ENCODE measurements around the gene PLEKHB2. TPM values are rescaled to one million over a fixed set of nuclear protein-coding genes. Genes with fewer than 3 reads are reported as not detected.

Gene PLEKHB2
- polyA plus RNA-seq, 2 of the 4 experiments (the other 2 are of a cell fraction): 57.5 to 76.6 TPM

DNA sequence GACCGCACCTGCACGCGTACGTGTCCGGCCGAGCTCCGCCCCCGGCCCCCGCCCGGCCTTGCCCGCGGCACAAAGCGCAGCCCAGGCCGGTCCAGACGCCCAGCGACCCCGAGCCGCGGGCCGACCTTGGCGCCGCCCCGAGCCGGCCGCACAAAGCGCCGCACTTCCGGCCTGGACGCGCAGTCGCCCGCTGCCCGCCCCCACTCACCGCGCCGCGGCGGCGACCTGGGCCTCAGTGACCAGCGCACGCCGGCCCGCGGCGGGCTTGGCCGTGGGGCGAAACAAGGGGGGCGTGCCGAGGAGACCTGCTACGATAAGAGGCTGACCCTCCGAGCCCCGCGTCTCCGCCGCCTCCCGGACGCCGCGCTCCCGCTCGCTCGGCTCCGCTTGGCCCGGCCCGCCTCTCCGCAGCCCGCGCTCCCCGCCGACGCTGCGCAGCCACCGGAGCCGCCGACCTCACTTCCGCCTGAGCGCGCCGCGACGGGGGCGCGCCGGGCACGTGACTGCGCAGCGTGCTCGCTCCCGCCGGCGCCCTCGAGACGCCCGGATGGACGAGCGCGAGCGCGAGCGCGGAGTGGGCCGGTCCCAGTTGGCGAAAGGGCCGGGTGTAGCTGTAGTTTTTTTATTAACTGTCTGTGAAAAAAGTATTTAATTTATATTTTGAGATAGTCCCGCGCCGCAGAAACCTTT, 12.0 kb upstream of the PLEKHB2 start, which contains the start of gene FAM168B (continued):
- peak; percentile 96 for TF ChIP-seq BCL3 (IDR thresholded peaks at IDR 0.05)

GRCh38 chr2:131093696-131094462, 11.3 kb upstream of the PLEKHB2 start:
- peak overlapping the region; percentile 88 for H3K4me3 ChIP-seq
- peaks cover 16% of the 10 kb centered on the region; the same call in 2 of the 3 replicates for H3K4me1 ChIP-seq
- peak overlapping the region; percentile 96 to 99 for H3K27ac ChIP-seq
- H3K9me3 ChIP-seq: no peaks in the 10 kb centered on the region
- ChIA-PET CTCF (interaction anchor here (1.5 to 2.1 kb wide), 2 partner anchors 11 to 25 kb away, joined by 3 to 5 read pairs; partner anchors contain the start of gene PLEKHB2), POLR2A (interaction anchor here (0.5 to 4.0 kb wide), 6 partner anchors 11 to 752 kb away, joined by 3 to 43 read pairs (median 3); partner anchors contain the start of gene PLEKHB2)
- FAIRE-seq (no peak), ATAC-seq (peak; percentile 89), DNase-seq (ENCODE audit: low read depth in 1 of 2, low spot score in 1 of 2) (no peak)
- peak overlapping the region; percentile 68 for H3K4me2 ChIP-seq
- WGBS (ENCODE audit: missing lambda C conversion rate): 4% methylated on average over 37 of the region's 37 CpGs
- TF ChIP-seq CHD4 (IDR thresholded peaks at IDR 0.05; ENCODE audit: borderline replicate concordance) (peak; percentile 27; the same call in 1 of the 2 replicates), FOSL2 (IDR thresholded peaks at IDR 0.05) (no peak), FOSL2 (CRISPR knock-in tag; IDR thresholded peaks at IDR 0.05) (no peak), SMC3 (IDR thresholded peaks at IDR 0.05) (no peak), JUNB (IDR thresholded peaks at IDR 0.05) (no peak), MAFK (IDR thresholded peaks at IDR 0.05; ENCODE audit: partially characterized antibody) (peak; percentile 45), KDM5A (IDR thresholded peaks at IDR 0.05) (no peak), KDM1A (IDR thresholded peaks at IDR 0.05; ENCODE audit: low read depth) (0 out of 2 replicates have a peak, but pooled peaks have one; percentile 46), HDAC2 (IDR thresholded peaks at IDR 0.05) (peak; percentile 25; the same call in 1 of the 2 replicates), JUN (IDR thresholded peaks at IDR 0.05) (peak in 1 of 2 experiments; percentile 45; a peak in 2 of 5 replicates), ZFP36 (IDR thresholded peaks at IDR 0.05; ENCODE audit: borderline replicate concordance, partially characterized antibody) (no peak), BCL3 (IDR thresholded peaks at IDR 0.05) (no peak), HOXA7 (CRISPR knock-in tag; IDR thresholded peaks at IDR 0.05) (no peak), PHF8 (IDR thresholded peaks at IDR 0.05; ENCODE audit: borderline replicate concordance, low read depth) (peak; percentile 76; the same call in 1 of the 2 replicates), FOXS1 (CRISPR knock-in tag; IDR thresholded peaks at IDR 0.05) (no peak), NR3C1 (IDR thresholded peaks at IDR 0.05) (no peak), TFCP2L1 (CRISPR knock-in tag; IDR thresholded peaks at IDR 0.05) (no peak), HOXB5 (CRISPR knock-in tag; IDR thresholded peaks at IDR 0.05) (no peak)

DNA sequence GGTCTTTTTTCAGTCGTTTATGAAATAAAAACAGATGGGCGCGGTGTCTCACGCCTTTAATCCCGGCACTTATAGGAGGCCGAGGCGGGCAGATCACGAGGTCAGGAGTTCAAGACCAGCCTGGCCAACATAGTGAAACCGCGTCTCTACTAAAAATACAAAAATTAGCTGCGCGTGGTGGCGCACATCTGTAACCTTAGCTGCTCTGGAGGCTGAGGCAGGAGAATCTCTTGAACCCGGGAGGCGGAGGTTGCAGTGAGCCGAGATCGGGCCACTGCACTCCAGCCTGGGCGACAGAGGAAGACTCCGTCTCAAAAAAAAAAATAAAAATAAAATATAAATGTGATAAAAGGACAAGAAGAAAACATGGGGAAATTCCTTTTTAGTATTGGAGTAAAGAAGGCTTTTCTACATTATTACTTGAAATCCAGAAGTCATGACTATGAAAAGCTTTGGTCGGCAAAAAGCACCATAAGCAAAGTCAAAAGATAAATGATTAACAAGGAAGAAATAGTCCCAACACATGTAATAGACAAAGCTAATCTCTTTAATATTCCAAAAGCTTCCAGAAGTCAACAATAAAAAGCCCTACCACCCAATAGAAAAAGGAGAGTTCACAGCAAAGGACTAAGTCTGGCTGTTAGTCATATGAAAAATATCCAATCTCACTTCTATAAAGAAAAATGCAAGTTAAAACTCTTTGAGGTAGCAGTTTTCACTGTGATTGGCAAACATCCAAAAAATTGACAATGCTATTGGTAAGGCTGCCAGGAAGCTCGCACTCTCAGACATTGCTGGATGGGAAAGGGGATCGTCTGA, 10.5 kb upstream of the PLEKHB2 start:
- FAIRE-seq (no peak), ATAC-seq (no peak), DNase-seq (ENCODE audit: low read depth in 1 of 2, low spot score in 1 of 2) (no peak)
- TF ChIP-seq CBX2 (IDR thresholded peaks at IDR 0.05; ENCODE audit: borderline replicate concordance, low read depth) (no peak), TFCP2L1 (CRISPR knock-in tag; IDR thresholded peaks at IDR 0.05) (no peak), HDAC2 (IDR thresholded peaks at IDR 0.05) (no peak), PHF8 (IDR thresholded peaks at IDR 0.05; ENCODE audit: borderline replicate concordance, low read depth) (no peak), HOXA7 (CRISPR knock-in tag; IDR thresholded peaks at IDR 0.05) (no peak)
- TF ChIP-seq, protein P1, sequence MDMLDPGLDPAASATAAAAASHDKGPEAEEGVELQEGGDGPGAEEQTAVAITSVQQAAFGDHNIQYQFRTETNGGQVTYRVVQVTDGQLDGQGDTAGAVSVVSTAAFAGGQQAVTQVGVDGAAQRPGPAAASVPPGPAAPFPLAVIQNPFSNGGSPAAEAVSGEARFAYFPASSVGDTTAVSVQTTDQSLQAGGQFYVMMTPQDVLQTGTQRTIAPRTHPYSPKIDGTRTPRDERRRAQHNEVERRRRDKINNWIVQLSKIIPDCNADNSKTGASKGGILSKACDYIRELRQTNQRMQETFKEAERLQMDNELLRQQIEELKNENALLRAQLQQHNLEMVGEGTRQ (IDR thresholded peaks at IDR 0.05): no peak
- Histone ChIP-seq H3K27ac (peak overlapping the region; percentile 96 to 99; a peak in 4 of 6 replicates), H3K4me2 (peak overlapping the region; percentile 68), H3K4me1 (peaks cover 16% of the 10 kb centered on the region; the same call in 2 of the 3 replicates), H3K9me3 (no peaks in the 10 kb centered on the region), H3K4me3 (peak overlapping the region; percentile 88; the same call in 1 of the 3 replicates)
- 72% methylated on average over 22 of the region's 22 CpGs for WGBS (ENCODE audit: missing lambda C conversion rate)
- ChIA-PET POLR2A (interaction anchor here (4.0 kb wide), 1 partner anchor 10 kb away, joined by 43 read pairs; the partner anchor contains the start of gene PLEKHB2), CTCF (no interaction called here)

All from A549 (cell line).